Trophoblast cell (in vitro differentiated cells and primary cell): ENCODE measurements around the gene MYO1E.

ENCODE experiments used
- DNase-seq, 2 donors: peaks; one replicate each; pipeline ENCODE4 v3.0.0-alpha.2; 2016
- H2AFZ ChIP-seq: 2 replicates; pipeline ENCODE4 v1.6.1; 2013; ENCODE audit warnings: low read length, moderate library complexity, mild to moderate bottlenecking; ENCODE audit not compliant: insufficient read depth, poor library complexity
- H2AK5ac ChIP-seq: 2 replicates; pipeline ENCODE4 v1.6.1; 2013; ENCODE audit warnings: mild to moderate bottlenecking, low read length
- H2BK120ac ChIP-seq: 2 replicates; pipeline ENCODE4 v1.6.1; 2013; ENCODE audit warnings: low read length, mild to moderate bottlenecking, moderate library complexity; ENCODE audit not compliant: insufficient read depth, poor library complexity
- H2BK12ac ChIP-seq: 2 replicates; pipeline ENCODE4 v1.6.1; 2013; ENCODE audit warnings: mild to moderate bottlenecking, low read length, moderate library complexity
- H2BK5ac ChIP-seq: 2 replicates; pipeline ENCODE4 v1.6.1; 2013; ENCODE audit warnings: low read length, low read depth, moderate library complexity, mild to moderate bottlenecking; ENCODE audit not compliant: poor library complexity
- H3K14ac ChIP-seq: 2 replicates; pipeline ENCODE4 v1.6.1; 2013; ENCODE audit warnings: mild to moderate bottlenecking, low read length
- H3K18ac ChIP-seq: 2 replicates; pipeline ENCODE4 v1.6.1; 2013; ENCODE audit warnings: mild to moderate bottlenecking, low read length
- H3K23ac ChIP-seq: 2 replicates; pipeline ENCODE4 v1.6.1; 2013; ENCODE audit warnings: low read length
- H3K27ac ChIP-seq: 2 replicates; pipeline ENCODE4 v1.5.1; 2013; ENCODE audit warnings: low read depth, mild to moderate bottlenecking, inconsistent platforms, low read length, moderate library complexity
- H3K27me3 ChIP-seq: 2 replicates; pipeline ENCODE4 v1.6.1; 2013; ENCODE audit warnings: inconsistent platforms, mild to moderate bottlenecking, low read length, moderate library complexity; ENCODE audit not compliant: insufficient read depth
- H3K36me3 ChIP-seq, 2 experiments: 1 replicate in 1 of 2; 2 replicates in 1 of 2; pipeline ENCODE4 v1.6.1; 2013; ENCODE audit warnings: low read length in 2 of 2, mild to moderate bottlenecking in 2 of 2, moderate library complexity in 1 of 2; ENCODE audit not compliant: insufficient read depth in 2 of 2, control insufficient read depth in 1 of 2
- H3K4ac ChIP-seq: 2 replicates; pipeline ENCODE4 v1.6.1; 2013; ENCODE audit warnings: low read depth, mild to moderate bottlenecking, low read length, moderate library complexity
- H3K4me1 ChIP-seq, 2 experiments: 1 replicate in 1 of 2; 2 replicates in 1 of 2; pipeline ENCODE4 v1.6.1; 2013; ENCODE audit warnings: low read length in 2 of 2, mild to moderate bottlenecking in 2 of 2, moderate library complexity in 1 of 2; ENCODE audit not compliant: insufficient read depth in 2 of 2, control insufficient read depth in 1 of 2
- H3K4me2 ChIP-seq: 2 replicates; pipeline ENCODE4 v1.6.1; 2013; ENCODE audit warnings: inconsistent platforms, mild to moderate bottlenecking, low read length, moderate library complexity
- H3K4me3 ChIP-seq: 2 replicates; pipeline ENCODE4 v1.5.1; 2013; ENCODE audit warnings: mild to moderate bottlenecking, low read depth, low read length, inconsistent platforms
- H3K79me1 ChIP-seq: one replicate; pipeline ENCODE4 v1.6.1; 2013; ENCODE audit warnings: low read length
- H3K79me2 ChIP-seq: 2 replicates; pipeline ENCODE4 v1.6.1; 2013; ENCODE audit warnings: low read length, mild to moderate bottlenecking; ENCODE audit not compliant: control insufficient read depth, insufficient read depth, poor library complexity
- H3K9ac ChIP-seq: 2 replicates; pipeline ENCODE4 v1.6.1; 2013; ENCODE audit warnings: mild to moderate bottlenecking, low read length
- H3K9me3 ChIP-seq: 2 replicates; pipeline ENCODE4 v1.6.1; 2013; ENCODE audit warnings: low read depth, mild to moderate bottlenecking, control low read depth, inconsistent platforms, low read length; ENCODE audit not compliant: insufficient read depth
- H4K12ac ChIP-seq: 2 replicates; pipeline ENCODE4 v1.6.1; 2013; ENCODE audit warnings: low read depth, mild to moderate bottlenecking, low read length, moderate library complexity
- H4K8ac ChIP-seq: 2 replicates; pipeline ENCODE4 v1.6.1; 2013; ENCODE audit warnings: low read depth, mild to moderate bottlenecking, low read length, moderate library complexity
- H4K91ac ChIP-seq: one replicate; pipeline ENCODE4 v1.6.1; 2013; ENCODE audit warnings: low read depth, mild to moderate bottlenecking, low read length, moderate library complexity
- WGBS: extraction: QIAGEN DNeasy Blood & Tissue Kit; methylation state at CpG from one replicate; pipeline ENCODE4 v1.1.7; 2013; ENCODE audit warnings: missing lambda C conversion rate; ENCODE audit not compliant: insufficient read length, insufficient coverage; ENCODE audit errors: extremely low coverage; 5-methylcytosine and 5-hydroxymethylcytosine counted together

MYO1E gene

DNA sequence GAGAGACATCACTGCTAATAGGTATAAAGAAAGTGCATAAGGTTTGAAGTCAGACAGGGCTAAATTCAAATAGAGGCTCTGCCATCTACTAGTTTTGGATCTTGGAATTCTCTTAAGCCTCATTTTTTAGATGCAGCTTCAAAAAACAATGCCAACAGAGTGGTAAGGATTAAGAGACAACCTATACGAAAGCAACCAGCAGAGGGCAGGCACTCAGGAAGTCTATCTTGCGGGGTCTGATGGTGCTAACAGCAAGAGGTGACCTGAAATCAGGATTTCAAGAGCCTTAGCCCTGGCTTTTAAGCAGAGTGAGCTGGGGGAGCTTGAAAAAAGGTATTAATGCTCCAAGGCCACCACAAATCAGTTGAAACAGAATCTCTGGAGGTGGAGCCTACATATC, 125.3 kb downstream of the MYO1E start:
- H3K23ac ChIP-seq = no peak overlapping the region
- no peak overlapping the region for H3K14ac ChIP-seq
- H2BK5ac ChIP-seq = no peak overlapping the region
- no peak overlapping the region for H2AK5ac ChIP-seq
- no peak overlapping the region for H3K9ac ChIP-seq
- H3K27me3 ChIP-seq = no peaks in the 10 kb centered on the region
- no peak overlapping the region for H4K12ac ChIP-seq
- H3K4me3 ChIP-seq = no peak overlapping the region
- no peaks in the 10 kb centered on the region for H3K79me1 ChIP-seq
- DNase-seq = peak; percentile 44 to 69
- no peaks in the 10 kb centered on the region for H3K79me2 ChIP-seq
- WGBS = no CpG with 5 or more reads among the region's 2 CpGs
- no peak overlapping the region for H3K4ac ChIP-seq
- H3K4me2 ChIP-seq = no peak overlapping the region
- H4K8ac ChIP-seq = no peak overlapping the region
- no peak overlapping the region for H2BK120ac ChIP-seq
- no peak overlapping the region for H4K91ac ChIP-seq
- no peaks in the 10 kb centered on the region for H3K36me3 ChIP-seq
- no peak overlapping the region for H3K27ac ChIP-seq
- H2AFZ ChIP-seq = no peak overlapping the region
- H3K4me1 ChIP-seq = no peaks in the 10 kb centered on the region
- H2BK12ac ChIP-seq = no peak overlapping the region
- no peak overlapping the region for H3K18ac ChIP-seq
- H3K9me3 ChIP-seq = no peaks in the 10 kb centered on the region

DNA sequence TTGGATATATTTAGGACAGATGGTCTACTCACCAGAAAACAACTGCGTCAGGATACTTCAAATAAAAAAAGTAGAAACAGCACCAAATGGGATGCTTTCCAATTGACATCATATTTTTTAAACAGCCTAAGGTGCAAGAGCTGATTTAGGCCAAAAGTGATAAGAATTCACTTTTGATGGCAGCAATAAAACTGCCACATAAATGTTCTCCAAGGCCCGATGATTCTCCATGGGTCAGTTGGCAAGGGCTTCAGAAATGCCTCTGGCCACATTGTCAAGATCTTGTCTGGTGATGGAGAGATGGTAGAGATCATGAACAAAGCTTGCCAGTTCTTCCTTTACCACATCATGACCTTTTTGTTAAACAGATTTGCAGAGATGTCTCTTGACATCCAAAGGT, 127.1 kb downstream of the MYO1E start:
- H2BK5ac ChIP-seq = no peak overlapping the region

DNA sequence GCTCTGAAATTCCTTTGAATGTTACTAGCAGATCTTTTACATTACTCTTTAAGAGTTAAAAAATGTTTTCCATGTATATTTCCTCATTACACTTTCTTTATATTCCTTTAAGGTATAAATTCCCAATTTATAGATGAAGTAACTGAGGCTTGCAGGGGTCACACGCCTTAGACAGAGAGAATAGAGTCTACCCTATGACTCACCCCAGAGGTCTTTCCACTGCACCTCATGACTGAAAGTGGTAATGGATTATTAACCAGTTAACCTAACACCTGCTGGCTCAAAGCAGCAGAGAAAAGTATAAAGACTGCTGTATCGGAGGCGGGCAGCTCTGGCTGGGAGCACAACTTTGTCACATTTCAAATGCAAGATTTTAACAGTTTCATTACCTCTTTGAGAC, 128.3 kb downstream of the MYO1E start:
- Histone ChIP-seq H3K9ac (no peak overlapping the region), H3K27me3 (no peaks in the 10 kb centered on the region), H3K27ac (no peak overlapping the region), H4K12ac (no peak overlapping the region), H4K8ac (no peak overlapping the region), H4K91ac (no peak overlapping the region), H3K23ac (no peak overlapping the region), H2BK120ac (no peak overlapping the region), H2AFZ (no peak overlapping the region), H3K4me2 (no peak overlapping the region), H2AK5ac (no peak overlapping the region), H3K9me3 (no peaks in the 10 kb centered on the region), H2BK12ac (no peak overlapping the region), H3K36me3 (no peaks in the 10 kb centered on the region), H2BK5ac (no peak overlapping the region), H3K18ac (no peak overlapping the region), H3K79me2 (no peaks in the 10 kb centered on the region), H3K14ac (no peak overlapping the region), H3K4me3 (no peak overlapping the region), H3K79me1 (no peaks in the 10 kb centered on the region), H3K4ac (no peak overlapping the region), H3K4me1 (no peaks in the 10 kb centered on the region)
- WGBS = no CpG with 5 or more reads among the region's 3 CpGs
- DNase-seq = no peak

More for the DNA sequence above, 127.1 kb downstream of the MYO1E start:
- no peak overlapping the region for H4K91ac ChIP-seq
- no peak overlapping the region for H4K12ac ChIP-seq
- H3K27me3 ChIP-seq = no peaks in the 10 kb centered on the region
- H3K9me3 ChIP-seq = no peaks in the 10 kb centered on the region
- H2BK120ac ChIP-seq = no peak overlapping the region
- no peak overlapping the region for H2AFZ ChIP-seq
- H3K9ac ChIP-seq = no peak overlapping the region
- no CpG with 5 or more reads among the region's 2 CpGs for WGBS
- H3K79me2 ChIP-seq = no peaks in the 10 kb centered on the region
- H3K4me1 ChIP-seq = no peaks in the 10 kb centered on the region
- H3K4me3 ChIP-seq = no peak overlapping the region
- no peak for DNase-seq
- no peaks in the 10 kb centered on the region for H3K36me3 ChIP-seq
- H3K4me2 ChIP-seq = no peak overlapping the region
- no peak overlapping the region for H2BK12ac ChIP-seq
- no peak overlapping the region for H3K18ac ChIP-seq
- H3K4ac ChIP-seq = no peak overlapping the region
- no peak overlapping the region for H2AK5ac ChIP-seq
- H3K79me1 ChIP-seq = no peaks in the 10 kb centered on the region
- H3K14ac ChIP-seq = no peak overlapping the region
- no peak overlapping the region for H3K23ac ChIP-seq
- no peak overlapping the region for H4K8ac ChIP-seq
- H3K27ac ChIP-seq = no peak overlapping the region

DNA sequence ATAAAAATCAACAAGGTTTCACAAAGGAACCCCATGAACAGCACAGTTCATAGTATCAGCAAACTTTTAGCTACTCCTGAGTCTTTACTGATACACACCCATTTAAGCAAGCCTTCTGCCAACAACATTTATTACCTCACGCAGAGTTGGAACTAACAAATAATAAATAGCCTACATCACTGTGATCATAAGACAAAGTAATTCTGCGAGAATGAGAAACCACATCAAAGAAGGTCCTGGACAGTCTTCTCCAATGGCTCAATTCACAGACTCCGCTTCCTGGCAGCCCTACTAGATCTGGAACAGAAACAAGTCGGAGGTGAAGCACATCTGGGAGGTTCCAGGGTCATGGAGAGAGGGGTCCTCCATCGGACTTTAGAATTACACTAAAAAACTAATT, 129.0 kb downstream of the MYO1E start:
- Histone ChIP-seq H4K12ac (no peak overlapping the region), H3K18ac (no peak overlapping the region), H4K91ac (no peak overlapping the region), H3K79me2 (no peaks in the 10 kb centered on the region), H3K36me3 (no peaks in the 10 kb centered on the region), H2AFZ (no peak overlapping the region), H3K4me3 (no peak overlapping the region), H3K9ac (no peak overlapping the region), H3K27me3 (no peaks in the 10 kb centered on the region), H2BK120ac (no peak overlapping the region), H3K23ac (no peak overlapping the region), H2AK5ac (no peak overlapping the region), H3K27ac (no peak overlapping the region), H3K4me1 (no peaks in the 10 kb centered on the region), H4K8ac (no peak overlapping the region), H3K4me2 (no peak overlapping the region), H2BK5ac (no peak overlapping the region), H3K79me1 (no peaks in the 10 kb centered on the region), H2BK12ac (no peak overlapping the region), H3K4ac (no peak overlapping the region), H3K14ac (no peak overlapping the region), H3K9me3 (no peaks in the 10 kb centered on the region)
- no CpG with 5 or more reads among the region's 5 CpGs for WGBS
- DNase-seq = no peak
